GM12892 (cell line): ENCODE results near the gene DST.
A peak's percentile ranks its signal among the peaks of the same experiment; 100 is the strongest.
"Not testable (repeated sequence)": the region's sequence is repeated elsewhere in the genome, so short reads cannot be mapped to it uniquely, and the experiment has no call there.

ENCODE experiments used
- DNase-seq: peaks from one replicate; pipeline ENCODE4 v3.0.0; 2011; ENCODE audit not compliant: insufficient read length
- FAIRE-seq: peaks from 2 replicates; lab custom pipeline; 2011; peaks lifted over from hg19 to GRCh38; lab: Jason Lieb, UNC
- POLR2A ChIP-seq: IDR thresholded peaks from 2 replicates; pipeline ENCODE4 v1.6.1; 2011; ENCODE audit warnings: low read depth, low read length, control low read depth
- POLR2AphosphoS5 ChIP-seq: IDR thresholded peaks from 2 replicates; pipeline ENCODE4 v1.6.1; 2011; ENCODE audit warnings: low read depth, low read length, control low read depth
- TAF1 ChIP-seq: IDR thresholded peaks from 2 replicates; pipeline ENCODE4 v1.6.1; 2011; ENCODE audit warnings: low read depth, mild to moderate bottlenecking, control low read depth, low read length, borderline replicate concordance

DST gene

DNA sequence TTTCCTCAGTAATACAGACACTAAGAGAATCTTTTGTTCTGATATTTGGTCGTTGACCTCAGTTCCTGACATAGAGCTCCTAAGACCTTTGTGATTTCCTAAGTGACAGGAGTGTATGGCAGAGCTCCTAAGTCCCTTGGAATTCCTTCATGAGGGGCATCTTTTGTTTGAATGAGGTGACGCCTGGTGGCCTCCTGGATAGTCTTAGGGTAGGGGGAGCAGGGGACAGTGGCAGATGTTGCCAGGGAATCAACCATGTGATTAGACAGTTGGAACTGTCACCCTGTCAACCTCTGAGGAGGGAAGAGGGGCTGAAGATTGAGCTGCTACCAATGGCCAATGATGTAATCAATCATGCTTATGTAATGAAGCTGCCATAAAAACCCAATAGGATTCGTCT lies 67.0 kb downstream of the DST start:
- no peak for DNase-seq
- FAIRE-seq = no peak
- TF ChIP-seq TAF1 (no peak), POLR2AphosphoS5 (no peak), POLR2A (no peak)

- FAIRE-seq (no peak), DNase-seq (no peak)
- TF ChIP-seq POLR2A (no peak), TAF1 (no peak), POLR2AphosphoS5 (no peak)
Measured at GRCh38 chr6:56574292-56574691, 68.4 kb downstream of the DST start.

GRCh38 chr6:56573624-56574023 lies 69.1 kb downstream of the DST start:
- TF ChIP-seq POLR2A (no peak), TAF1 (no peak), POLR2AphosphoS5 (no peak)
- FAIRE-seq (no peak), DNase-seq (no peak)

DNA sequence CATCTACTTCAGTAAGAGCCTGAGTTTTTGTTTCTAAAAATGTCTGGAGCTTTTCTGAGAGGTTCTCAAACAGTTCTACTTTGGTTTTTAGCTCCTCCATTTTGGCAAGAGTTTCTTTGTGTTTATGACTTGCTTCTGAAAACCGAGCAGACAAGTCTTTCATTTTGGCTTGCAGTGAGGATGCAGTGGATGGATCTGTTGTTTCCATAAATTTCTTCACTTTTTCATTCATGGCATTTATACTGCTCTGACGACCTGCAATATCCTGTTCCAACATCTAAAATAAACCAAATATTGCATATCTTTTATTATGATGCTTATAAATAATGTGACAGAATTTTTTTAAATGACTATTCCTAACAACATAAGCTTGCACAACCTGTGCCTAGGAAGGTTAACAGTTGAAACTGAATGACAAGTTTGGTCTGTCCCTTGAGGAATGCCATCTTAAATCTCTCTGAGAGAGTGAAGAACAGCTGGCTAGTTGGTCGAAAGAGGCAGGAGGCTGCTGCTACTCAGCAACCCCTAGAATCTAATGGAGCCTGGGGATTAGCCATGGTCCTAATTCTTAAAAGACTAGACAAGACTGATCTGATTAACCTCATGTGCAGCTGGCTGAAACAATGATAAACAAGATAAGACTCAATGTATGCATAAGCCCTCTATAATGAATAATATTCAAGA lies 69.8 kb downstream of the DST start:
- FAIRE-seq = no peak
- no peak for DNase-seq
- TF ChIP-seq TAF1 (no peak), POLR2AphosphoS5 (no peak), POLR2A (no peak)

DNA sequence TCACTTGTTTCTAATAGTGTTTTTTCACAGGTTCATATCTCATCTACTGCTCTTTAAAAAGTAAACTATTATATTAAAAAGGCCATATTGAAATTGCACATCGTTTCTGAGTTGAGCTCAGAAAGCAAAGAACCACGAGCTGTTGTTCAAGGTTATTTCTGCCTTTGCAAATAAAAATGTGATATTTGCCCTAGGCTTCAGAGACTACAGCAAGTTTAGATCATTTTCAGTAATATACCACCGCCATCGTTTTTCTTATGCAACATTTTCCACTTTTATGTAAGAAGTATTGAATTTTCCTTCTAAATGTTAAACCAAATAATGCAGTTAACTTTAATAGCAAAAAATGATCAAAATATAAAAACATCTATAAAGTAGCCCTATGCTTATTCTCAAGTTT lies 71.1 kb downstream of the DST start:
- FAIRE-seq (no peak), DNase-seq (no peak)
- TF ChIP-seq POLR2A (no peak), TAF1 (no peak), POLR2AphosphoS5 (no peak)

- FAIRE-seq (peak; percentile 91), DNase-seq (no peak)
- TF ChIP-seq POLR2A (no peak), POLR2AphosphoS5 (no peak), TAF1 (no peak)
Measured at GRCh38 chr6:56570413-56571359, 72.0 kb downstream of the DST start.

DNA sequence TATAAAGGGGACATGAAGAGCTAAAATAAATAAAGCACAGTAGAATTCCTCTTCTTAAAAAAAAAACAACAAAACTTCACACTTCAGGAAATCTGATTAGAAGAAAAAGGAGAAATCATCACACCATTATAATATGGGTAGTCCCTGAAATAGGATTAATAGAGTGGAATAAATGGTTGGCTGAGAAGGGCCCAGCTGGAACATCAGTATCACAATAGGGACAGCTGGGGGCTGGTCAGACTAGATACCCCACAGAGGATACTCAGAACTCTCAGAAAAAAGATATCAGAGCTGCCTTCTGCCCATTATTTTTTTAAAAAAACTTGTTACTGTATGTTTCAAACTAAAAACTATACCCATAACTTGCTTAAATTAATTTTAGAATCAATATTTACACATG lies 75.2 kb downstream of the DST start:
- TF ChIP-seq POLR2AphosphoS5 (no peak), TAF1 (no peak), POLR2A (no peak)
- FAIRE-seq = no peak
- no peak for DNase-seq

DNA sequence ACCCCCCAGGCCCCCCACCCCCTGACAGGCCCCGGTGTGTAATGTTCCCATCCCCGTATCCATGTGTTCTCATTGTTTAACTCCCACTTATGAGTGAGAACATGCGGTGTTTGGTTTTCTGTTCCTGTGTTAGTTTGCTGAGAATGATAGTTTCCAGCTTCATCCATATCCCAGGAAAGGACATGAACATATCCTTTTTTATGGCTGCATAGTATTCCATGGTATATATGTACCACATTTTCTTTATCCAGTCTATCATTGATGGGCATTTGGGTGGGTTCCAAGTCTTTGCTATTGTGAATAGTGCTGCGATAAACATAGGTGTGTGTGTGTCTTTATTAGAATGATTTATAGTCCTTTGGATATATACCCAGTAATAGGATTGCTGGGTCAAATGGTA lies 80.0 kb downstream of the DST start:
- DNase-seq, FAIRE-seq: not testable (repeated sequence)

DNA sequence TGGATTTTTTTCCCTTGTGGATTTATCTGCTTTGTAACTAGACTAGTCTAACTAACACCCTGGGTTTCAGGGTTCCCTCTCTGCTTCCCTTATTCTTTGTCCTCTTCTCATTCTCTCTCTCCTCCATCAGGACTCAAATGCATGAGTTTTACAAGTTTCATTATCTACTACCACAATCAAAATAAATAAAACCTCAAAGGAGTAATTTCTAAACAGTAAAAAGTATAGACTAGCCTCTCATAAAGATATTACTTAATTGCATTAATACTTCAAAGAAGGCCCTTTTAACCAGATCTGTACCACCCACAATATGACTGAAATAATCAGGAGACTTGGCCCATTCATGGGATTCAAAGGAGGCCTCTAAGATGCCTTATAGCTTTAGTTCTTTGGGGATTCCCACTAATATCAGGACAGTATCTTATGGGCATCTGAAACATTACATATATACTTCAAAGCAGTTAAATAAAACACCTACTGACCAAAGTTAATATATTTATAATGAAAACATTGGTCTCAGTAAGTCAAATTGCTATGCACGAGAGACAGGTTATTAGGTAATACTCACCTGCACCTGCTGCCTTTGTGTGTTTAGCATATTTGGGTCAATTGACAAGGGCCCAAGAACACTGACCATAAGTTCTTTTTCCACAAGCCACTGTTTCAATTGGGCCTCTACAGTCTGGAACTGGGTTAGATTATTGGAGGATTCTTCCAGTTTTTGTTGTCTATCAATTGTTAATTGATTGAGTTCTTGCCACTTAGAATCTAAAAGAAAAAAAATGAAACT lies 85.7 kb downstream of the DST start:
- no peak for TF ChIP-seq TAF1
- TF ChIP-seq POLR2AphosphoS5 = no peak
- no peak for TF ChIP-seq POLR2A
- FAIRE-seq = no peak
- DNase-seq = no peak

- no peak for DNase-seq
- FAIRE-seq = no peak
- TF ChIP-seq POLR2AphosphoS5 (no peak), TAF1 (no peak), POLR2A (no peak)
Measured at GRCh38 chr6:56555438-56555872, 87.2 kb downstream of the DST start.
